GM19324 (cell line): ENCODE measurements around the gene VPS36.
A peak's percentile ranks its signal among the peaks of the same experiment; 100 is the strongest.
"Not testable (repeated sequence)": the region's sequence is repeated elsewhere in the genome, so short reads cannot be mapped to it uniquely, and the experiment has no call there.

Experiments used
- ATAC-seq: cut with Tn5 transposase; IDR thresholded peaks from one replicate; pipeline ENCODE4 v1.9.1; 2021; ENCODE audit warnings: mild to moderate bottlenecking, moderate library complexity; ENCODE audit not compliant: unreplicated experiment, low FRiP score

Gene VPS36, protein sequence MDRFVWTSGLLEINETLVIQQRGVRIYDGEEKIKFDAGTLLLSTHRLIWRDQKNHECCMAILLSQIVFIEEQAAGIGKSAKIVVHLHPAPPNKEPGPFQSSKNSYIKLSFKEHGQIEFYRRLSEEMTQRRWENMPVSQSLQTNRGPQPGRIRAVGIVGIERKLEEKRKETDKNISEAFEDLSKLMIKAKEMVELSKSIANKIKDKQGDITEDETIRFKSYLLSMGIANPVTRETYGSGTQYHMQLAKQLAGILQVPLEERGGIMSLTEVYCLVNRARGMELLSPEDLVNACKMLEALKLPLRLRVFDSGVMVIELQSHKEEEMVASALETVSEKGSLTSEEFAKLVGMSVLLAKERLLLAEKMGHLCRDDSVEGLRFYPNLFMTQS

GRCh38 chr13:52450012-52450792 lies at the start of gene VPS36:
TSS of gene VPS36 (minus strand) at chr13:52450634. CDS start at chr13:52450594, 40 bp downstream.
- ATAC-seq: peak; percentile 76

GRCh38 chr13:52497979-52498378 lies 47.5 kb upstream of the VPS36 start:
- ATAC-seq: not testable (repeated sequence)

DNA sequence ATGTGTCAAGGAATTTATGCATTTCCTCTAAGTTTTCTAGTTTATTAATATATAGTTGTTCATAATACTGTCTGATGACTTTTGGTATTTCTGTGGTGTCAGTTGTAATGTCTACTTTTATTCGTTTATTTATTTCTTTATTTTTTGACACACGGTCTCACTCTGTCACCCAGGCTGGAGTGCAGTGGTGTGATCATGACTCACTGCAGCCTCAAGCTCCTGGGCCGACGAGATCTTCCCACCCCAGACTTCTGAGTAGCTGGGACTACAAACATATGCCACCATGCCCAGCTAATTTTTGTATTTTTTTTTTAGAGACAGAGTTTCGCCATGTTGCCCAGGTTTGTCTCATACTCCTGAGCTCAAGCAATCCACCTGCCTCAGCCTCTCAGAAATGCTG lies 43.8 kb upstream of the VPS36 start:
- not testable (repeated sequence) for ATAC-seq

GRCh38 chr13:52491015-52491414 lies 40.6 kb upstream of the VPS36 start:
- ATAC-seq: not testable (repeated sequence)

- not testable (repeated sequence) for ATAC-seq
Measured at GRCh38 chr13:52488763-52489162, 38.3 kb upstream of the VPS36 start.

DNA sequence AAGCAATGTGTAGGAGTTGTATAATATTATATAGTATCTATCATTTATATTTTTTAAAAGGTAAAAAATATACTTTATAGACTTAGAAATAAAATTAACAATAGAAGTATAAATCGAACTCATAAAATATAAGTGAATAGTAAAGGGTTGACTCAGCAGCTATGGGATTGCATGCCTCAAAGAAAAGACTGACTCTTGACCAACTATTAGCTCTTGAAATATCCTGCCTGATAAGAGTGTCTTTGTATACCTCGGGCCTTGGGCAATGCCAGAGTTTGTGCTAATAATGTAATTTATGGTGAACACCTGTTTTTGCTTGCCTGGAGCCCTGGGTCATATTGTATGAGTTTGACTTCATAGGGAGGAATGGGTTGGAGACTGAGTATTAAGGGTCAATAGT lies 36.6 kb upstream of the VPS36 start:
- not testable (repeated sequence) for ATAC-seq

DNA sequence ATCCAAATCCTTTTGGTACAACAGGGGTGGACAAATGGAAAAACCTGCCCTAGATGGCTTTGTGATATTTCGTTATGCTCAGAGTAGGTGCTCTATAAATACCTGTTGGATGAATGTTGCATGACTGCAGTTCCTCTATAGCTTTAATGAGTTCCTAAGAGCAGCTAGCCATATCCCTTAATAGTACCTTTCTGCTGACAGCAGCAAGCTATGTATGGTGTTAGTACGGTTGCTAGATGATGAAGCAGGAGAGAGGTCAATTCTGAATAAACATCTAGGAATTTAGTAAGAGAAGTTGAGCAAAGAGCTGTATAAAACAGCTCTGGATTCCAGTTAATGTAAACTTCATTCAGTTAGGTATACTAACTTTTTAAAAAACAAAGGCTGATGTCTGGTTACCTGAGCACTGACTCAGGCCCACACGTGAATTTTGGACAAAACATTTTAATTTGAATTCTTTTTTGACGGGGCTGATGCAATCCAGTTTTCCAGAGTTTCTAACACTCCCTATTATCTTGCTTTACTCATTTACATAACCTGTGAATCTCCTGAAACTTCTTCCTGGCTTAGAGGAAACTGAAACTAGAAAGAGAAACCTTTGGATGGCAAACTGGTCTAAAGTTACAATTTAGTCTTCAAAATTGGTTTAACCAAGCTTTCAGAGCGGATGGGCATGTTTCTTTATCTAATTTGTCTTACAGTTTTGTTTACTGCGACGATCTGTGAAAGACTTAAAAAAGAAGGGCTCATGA lies 30.4 kb upstream of the VPS36 start:
- not testable (repeated sequence) for ATAC-seq

GRCh38 chr13:52468487-52468886 lies 18.1 kb upstream of the VPS36 start:
- not testable (repeated sequence) for ATAC-seq

DNA sequence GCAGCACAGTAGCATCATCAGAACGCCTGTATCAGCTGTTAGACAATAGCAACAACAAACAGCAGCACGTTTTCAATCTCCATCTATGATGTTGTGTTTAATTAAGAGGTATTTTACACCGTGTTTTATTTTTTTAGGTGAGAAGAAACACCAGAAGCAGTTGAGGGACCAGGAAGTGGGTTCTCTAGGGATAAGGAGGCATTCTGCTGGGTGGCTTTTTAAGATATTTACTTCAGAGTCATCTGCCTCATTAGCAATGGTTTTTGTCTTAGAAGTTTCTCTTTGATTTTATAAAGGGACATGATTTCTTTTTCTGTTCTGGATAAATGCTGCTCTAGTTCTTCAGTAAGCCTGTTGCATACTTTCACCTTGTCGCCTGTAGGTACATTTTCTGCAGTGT lies 13.1 kb upstream of the VPS36 start:
- no peak for ATAC-seq

DNA sequence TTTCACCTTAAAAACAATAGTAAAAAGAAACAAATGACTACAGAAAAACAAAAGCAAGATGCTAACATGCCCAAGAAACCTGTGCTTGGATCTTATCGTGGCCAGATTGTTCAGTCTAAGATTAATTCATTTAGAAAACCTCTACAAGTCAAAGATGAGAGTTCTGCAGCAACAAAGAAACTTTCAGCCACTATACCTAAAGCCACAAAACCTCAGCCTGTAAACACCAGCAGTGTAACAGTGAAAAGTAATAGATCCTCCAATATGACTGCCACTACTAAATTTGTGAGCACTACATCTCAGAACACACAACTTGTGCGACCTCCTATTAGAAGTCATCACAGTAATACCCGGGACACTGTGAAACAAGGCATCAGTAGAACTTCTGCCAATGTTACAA lies 10.8 kb upstream of the VPS36 start:
- no peak for ATAC-seq

DNA sequence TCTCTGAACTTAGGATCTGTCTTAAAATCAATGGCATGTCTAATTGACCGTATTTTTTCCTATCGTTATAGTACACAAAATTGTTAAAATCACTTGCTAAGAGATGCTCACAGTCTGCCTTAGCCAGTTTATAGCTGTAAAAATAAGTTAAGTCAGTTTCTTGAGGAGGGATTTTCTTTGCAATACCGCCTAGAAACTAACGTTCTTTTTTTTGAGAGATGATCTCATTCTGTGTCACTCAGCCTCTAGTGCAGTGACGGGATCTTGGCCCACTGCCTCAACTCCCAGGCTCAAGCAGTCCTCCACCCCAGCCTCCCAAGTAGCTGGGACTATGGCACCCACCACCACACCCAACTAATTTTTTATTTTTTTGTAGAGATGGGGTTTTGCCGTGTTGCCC lies 9.2 kb upstream of the VPS36 start:
- no peak for ATAC-seq

DNA sequence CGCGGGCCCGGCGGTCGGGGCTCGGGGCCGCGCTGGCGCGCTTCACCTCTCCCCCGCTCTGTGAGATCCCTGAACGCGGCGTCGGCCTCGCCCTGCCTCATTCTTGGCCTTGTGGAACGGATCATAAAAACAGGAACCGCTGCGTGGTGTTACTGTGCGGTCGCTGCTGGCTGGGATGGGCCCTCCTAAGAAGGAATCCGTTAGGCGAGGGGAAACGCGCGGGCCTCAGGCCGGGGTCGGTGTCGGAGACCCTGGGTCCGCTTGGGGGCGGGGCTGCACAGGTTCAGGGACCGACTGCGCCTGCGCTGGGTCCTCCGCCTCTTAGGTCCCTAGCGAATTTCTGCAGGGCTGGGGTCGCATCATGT lies 5.2 kb upstream of the VPS36 start:
- peak; percentile 46 for ATAC-seq

DNA sequence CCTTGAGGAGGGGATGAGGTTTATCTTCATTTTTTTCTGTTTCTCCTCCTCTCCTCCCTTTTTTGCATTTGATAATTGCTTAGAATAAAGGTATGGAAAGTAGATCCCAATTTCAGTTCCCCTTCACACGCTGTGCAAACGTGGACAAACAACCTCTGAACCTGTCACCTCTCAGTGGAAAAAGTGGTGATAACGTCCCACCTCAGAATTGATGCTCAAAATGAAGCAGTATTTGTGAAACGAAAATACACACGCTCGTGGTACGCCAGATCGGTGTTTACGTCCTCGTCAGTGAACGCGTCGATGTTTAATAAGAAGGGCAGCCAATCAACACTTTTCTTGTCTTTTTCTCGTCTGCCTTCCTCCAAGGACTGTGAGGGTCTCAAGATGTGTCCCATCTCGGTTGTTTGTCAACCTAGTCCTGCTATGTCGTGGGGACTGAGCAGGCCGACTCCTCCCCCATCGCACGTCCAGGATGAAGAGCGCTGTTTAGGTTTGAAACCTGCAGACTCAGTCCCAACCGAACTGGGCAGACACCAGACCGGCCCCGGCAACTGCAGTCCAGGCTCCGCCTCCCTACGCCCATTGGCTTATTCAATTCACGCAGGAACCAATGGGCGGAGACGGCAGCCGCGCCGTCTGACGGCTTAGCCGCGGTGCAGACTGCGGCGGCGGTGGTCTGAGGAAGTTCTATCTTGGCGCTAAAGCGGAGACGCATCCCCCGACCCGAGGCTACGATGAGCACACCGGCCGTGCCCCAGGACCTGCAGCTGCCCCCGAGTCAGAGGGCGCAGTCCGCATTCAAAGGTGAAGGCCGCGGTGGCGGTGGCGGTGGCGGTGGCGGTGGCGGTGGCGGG lies 4.6 kb upstream of the VPS36 start, which contains the start of gene CKAP2:
CKAP2 (plus strand) TSS at position 659 of the 857 bp plus-strand sequence; CDS start at position 738, 79 bp downstream.
- ATAC-seq: peak; percentile 80

DNA sequence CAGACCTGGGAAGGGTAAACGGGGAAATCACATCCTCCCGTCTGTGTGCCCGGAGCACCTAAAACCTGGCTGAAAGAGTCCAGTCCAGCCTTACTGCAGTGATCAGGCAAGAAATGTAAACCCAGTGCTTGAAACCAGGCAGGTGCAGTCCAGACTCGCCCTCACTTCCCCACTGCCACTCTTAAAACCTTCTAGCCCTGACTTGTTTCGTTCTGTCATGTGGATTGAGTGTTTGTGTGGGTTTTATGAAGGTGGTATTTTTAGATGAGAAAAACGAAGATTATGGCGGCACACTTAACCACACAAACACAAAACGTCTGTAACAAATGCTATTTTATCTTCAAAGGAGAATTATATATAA lies 4.0 kb upstream of the VPS36 start:
- peak; percentile 31 for ATAC-seq

DNA sequence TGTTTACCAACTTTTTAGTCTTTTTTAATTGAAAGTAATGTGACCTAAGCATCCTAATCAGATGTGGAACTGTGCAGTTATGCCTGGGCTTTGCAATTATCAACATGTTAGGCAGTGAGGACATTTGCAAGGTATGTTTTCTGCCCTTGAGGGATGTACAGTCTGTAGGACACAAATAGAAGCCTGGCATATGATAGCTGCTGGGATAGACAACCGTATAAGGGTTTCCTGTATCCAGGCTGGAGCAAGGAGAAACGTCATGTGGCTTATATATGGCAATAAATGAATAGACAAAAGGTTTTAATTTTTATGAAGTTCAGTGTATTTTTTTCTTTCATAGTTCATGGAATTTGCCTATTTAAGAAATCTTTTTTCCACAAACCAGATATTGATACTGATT lies 2.0 kb upstream of the VPS36 start:
- ATAC-seq: no peak

DNA sequence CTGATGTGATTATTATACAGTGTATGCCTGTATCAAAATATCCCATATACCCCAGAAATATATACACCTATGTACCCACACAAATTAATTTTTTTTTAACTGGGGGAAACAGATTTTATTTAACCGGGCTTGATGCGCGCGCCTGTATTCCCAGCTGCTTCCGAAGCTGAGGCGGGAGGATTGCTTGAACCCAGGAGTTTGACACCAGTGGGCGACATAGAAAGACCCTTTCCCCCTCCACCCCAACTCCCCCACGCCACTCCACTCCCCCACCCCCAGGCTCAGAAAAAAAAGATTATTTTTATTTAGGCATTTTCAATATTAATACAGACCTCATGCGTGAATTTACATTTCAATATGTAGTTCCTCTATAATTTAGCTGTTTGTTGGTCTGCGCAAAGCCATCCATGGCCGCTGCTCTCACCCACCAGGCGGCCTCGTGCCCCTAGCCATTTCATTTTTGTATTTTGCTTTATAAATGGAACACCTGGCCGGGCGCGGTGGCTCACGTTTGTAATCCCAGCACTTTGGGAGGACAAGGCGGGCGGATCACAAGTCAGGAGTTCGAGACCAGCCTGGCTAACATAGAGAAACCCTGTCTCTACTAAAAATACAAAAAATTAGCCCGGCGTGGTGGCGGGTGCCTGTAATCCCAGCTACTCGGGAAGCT lies 836 bp upstream of the VPS36 start:
- no peak for ATAC-seq

- no peak for ATAC-seq
Measured at GRCh38 chr13:52450793-52451116, 321 bp upstream of the VPS36 start.

GRCh38 chr13:52449331-52450011 lies 963 bp downstream of the VPS36 start:
- ATAC-seq: no peak
